Measurements from ENCODE around the gene KIAA0825.

DNA sequence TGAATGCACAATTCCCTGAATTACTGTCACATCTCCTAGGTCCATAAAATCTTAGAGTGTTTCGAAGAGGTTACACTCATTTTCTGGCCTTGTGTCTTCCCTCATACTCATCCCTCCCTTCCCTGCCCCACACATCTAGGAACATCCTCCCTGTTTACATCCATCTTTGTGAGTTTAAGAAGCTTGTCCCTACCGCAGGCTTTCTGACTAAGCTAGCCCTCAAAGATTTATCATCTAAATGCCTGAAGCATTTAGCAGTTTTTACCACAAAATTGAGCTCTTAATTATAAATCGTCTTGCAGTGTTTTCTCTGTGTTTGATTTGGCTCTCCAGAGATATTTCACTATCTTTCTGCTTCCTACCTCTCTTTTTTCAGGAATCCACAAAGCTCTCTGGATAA lies 374.8 kb downstream of the KIAA0825 start:
- TF ChIP-seq POLR2A (IDR thresholded peaks at IDR 0.05) (no peak), POLR2AphosphoS5 (IDR thresholded peaks at IDR 0.05) (no peak), EP300 (IDR thresholded peaks at IDR 0.05) (no peak)
- TF ChIP-seq, protein P1, sequence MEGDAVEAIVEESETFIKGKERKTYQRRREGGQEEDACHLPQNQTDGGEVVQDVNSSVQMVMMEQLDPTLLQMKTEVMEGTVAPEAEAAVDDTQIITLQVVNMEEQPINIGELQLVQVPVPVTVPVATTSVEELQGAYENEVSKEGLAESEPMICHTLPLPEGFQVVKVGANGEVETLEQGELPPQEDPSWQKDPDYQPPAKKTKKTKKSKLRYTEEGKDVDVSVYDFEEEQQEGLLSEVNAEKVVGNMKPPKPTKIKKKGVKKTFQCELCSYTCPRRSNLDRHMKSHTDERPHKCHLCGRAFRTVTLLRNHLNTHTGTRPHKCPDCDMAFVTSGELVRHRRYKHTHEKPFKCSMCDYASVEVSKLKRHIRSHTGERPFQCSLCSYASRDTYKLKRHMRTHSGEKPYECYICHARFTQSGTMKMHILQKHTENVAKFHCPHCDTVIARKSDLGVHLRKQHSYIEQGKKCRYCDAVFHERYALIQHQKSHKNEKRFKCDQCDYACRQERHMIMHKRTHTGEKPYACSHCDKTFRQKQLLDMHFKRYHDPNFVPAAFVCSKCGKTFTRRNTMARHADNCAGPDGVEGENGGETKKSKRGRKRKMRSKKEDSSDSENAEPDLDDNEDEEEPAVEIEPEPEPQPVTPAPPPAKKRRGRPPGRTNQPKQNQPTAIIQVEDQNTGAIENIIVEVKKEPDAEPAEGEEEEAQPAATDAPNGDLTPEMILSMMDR (IDR thresholded peaks at IDR 0.05): no peak
